Measurements from ENCODE around the gene ADGRD2. TPM values are rescaled to one million over a fixed set of nuclear protein-coding genes. Genes with fewer than 3 reads are reported as not detected.

Gene ADGRD2
- polyA plus RNA-seq, 3 donors = not detected

DNA sequence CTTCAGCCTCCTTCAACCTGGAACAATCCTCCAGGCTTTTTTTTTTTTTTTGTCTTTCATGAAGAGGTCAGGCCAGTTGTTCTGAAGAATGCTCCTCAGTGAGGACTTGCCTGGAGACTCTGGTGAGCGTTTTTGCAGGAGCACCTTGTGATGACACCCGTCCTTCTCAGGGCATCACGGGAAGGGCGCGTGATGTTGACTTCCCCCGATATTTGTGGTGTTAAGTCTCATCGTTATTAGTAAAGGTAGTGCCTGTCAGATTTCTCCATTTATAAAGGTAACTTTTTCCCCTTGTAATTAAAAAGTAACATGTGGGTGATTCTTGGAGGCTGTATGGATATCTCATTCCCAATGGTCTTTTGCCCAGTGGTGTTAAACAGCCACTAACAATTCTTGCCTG lies 23.9 kb upstream of the ADGRD2 start:
- intact Hi-C loops (cut with micrococcal nuclease) = no loop called here
- Mint-ChIP-seq H3K9me3 (no peaks in the 10 kb centered on the region), H3K36me3 (no peaks in the 10 kb centered on the region), H3K4me3 (no peak overlapping the region), H3K4me1 (peaks cover 3% of the 10 kb centered on the region), H3K27ac (no peak overlapping the region), H3K27me3 (ENCODE audit: low read depth in 3 of 3) (peaks cover 0 to 6% (median 4%) of the 10 kb centered on the region in 3 donors)
- H4K20me1 ChIP-seq (ENCODE audit: insufficient read depth, low read length) = no peaks in the 10 kb centered on the region
- no peaks in the 10 kb centered on the region for H3K4me1 ChIP-seq (ENCODE audit: control insufficient read depth in 1 of 2, insufficient read depth in 2 of 2, low read length in 2 of 2)
- H2AFZ ChIP-seq (ENCODE audit: insufficient read depth, low read depth, low read length, poor library complexity, severe bottlenecking) = no peak overlapping the region
- DNase-seq = no peak
- 90% methylated on average over 2 of the region's 7 CpGs for WGBS (ENCODE audit: insufficient coverage)
- no peaks in the 10 kb centered on the region for H3K27me3 ChIP-seq (ENCODE audit: control insufficient read depth in 2 of 2, insufficient read depth in 2 of 2, low read length in 2 of 2)
- H3K4me3 ChIP-seq (replicated peaks in 1 of 3; ENCODE audit: low read depth in 2 of 3, low read length in 3 of 3) = no peak overlapping the region
- H3K9ac ChIP-seq (ENCODE audit: insufficient read depth, low read length, poor library complexity, severe bottlenecking) = no peak overlapping the region
- TF ChIP-seq, protein P1, sequence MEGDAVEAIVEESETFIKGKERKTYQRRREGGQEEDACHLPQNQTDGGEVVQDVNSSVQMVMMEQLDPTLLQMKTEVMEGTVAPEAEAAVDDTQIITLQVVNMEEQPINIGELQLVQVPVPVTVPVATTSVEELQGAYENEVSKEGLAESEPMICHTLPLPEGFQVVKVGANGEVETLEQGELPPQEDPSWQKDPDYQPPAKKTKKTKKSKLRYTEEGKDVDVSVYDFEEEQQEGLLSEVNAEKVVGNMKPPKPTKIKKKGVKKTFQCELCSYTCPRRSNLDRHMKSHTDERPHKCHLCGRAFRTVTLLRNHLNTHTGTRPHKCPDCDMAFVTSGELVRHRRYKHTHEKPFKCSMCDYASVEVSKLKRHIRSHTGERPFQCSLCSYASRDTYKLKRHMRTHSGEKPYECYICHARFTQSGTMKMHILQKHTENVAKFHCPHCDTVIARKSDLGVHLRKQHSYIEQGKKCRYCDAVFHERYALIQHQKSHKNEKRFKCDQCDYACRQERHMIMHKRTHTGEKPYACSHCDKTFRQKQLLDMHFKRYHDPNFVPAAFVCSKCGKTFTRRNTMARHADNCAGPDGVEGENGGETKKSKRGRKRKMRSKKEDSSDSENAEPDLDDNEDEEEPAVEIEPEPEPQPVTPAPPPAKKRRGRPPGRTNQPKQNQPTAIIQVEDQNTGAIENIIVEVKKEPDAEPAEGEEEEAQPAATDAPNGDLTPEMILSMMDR (IDR thresholded peaks at IDR 0.05) = no peak
- H3K9me3 ChIP-seq (replicated peaks in 1 of 2; ENCODE audit: control insufficient read depth in 1 of 2, insufficient read depth in 1 of 2, low read length in 2 of 2) = no peaks in the 10 kb centered on the region
- H3K4me2 ChIP-seq (replicated peaks; ENCODE audit: extremely low read depth, low read length, poor library complexity, severe bottlenecking) = no peak overlapping the region
- H3K79me2 ChIP-seq (ENCODE audit: insufficient read depth, low read length) = no peaks in the 10 kb centered on the region
- no peak overlapping the region for H3K27ac ChIP-seq (ENCODE audit: low read depth in 1 of 2, low read length in 2 of 2)
- no peaks in the 10 kb centered on the region for H3K36me3 ChIP-seq (replicated peaks in 1 of 2; ENCODE audit: control insufficient read depth in 1 of 2, insufficient read depth in 2 of 2, low read length in 2 of 2)

DNA sequence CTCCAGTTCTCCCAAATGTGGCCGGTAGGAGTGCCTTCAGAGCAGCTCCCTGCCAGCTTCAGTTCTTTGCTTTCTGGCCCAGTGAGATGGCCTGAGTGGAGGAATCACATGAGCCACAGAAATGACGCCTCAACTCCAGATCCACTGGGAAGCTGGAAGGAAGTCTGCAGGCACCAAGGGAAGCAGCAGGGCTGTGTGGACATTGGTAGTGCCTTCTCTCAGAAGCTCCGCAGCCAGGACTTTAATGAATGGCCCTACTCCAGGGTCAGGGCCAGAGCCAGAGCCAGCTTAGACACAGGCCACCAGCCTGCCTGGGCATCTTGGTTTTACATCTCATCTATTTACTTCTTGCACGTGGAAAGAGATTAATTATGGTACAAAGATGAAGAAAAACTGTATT lies 23.0 kb upstream of the ADGRD2 start:
- no peak overlapping the region for H3K27ac Mint-ChIP-seq
- TF ChIP-seq, protein P1 (IDR thresholded peaks at IDR 0.05) = no peak

More for the DNA sequence above, 23.0 kb upstream of the ADGRD2 start:
- no peak overlapping the region for H2AFZ ChIP-seq (ENCODE audit: insufficient read depth, low read depth, low read length, poor library complexity, severe bottlenecking)
- intact Hi-C loops (cut with micrococcal nuclease) = no loop called here
- no peaks in the 10 kb centered on the region for H3K9me3 ChIP-seq (replicated peaks in 1 of 2; ENCODE audit: control insufficient read depth in 1 of 2, insufficient read depth in 1 of 2, low read length in 2 of 2)
- H3K4me1 ChIP-seq (ENCODE audit: control insufficient read depth in 1 of 2, insufficient read depth in 2 of 2, low read length in 2 of 2) = no peaks in the 10 kb centered on the region
- H4K20me1 ChIP-seq (ENCODE audit: insufficient read depth, low read length) = no peaks in the 10 kb centered on the region
- Mint-ChIP-seq H3K4me1 (peaks cover 3% of the 10 kb centered on the region), H3K4me3 (no peak overlapping the region), H3K9me3 (peaks cover 0 to 1% (median 0%) of the 10 kb centered on the region in 7 donors), H3K36me3 (no peaks in the 10 kb centered on the region), H3K27me3 (ENCODE audit: low read depth in 3 of 3) (peaks cover 0 to 6% (median 4%) of the 10 kb centered on the region in 3 donors)
- DNase-seq = no peak
- no peaks in the 10 kb centered on the region for H3K27me3 ChIP-seq (ENCODE audit: control insufficient read depth in 2 of 2, insufficient read depth in 2 of 2, low read length in 2 of 2)
- H3K4me2 ChIP-seq (replicated peaks; ENCODE audit: extremely low read depth, low read length, poor library complexity, severe bottlenecking) = no peak overlapping the region
- no peaks in the 10 kb centered on the region for H3K79me2 ChIP-seq (ENCODE audit: insufficient read depth, low read length)
- H3K9ac ChIP-seq (ENCODE audit: insufficient read depth, low read length, poor library complexity, severe bottlenecking) = no peak overlapping the region
- H3K4me3 ChIP-seq (replicated peaks in 1 of 3; ENCODE audit: low read depth in 2 of 3, low read length in 3 of 3) = no peak overlapping the region
- WGBS (ENCODE audit: insufficient coverage) = 100% methylated on average over 1 of the region's 4 CpGs
- no peak overlapping the region for H3K27ac ChIP-seq (ENCODE audit: low read depth in 1 of 2, low read length in 2 of 2)
- H3K36me3 ChIP-seq (replicated peaks in 1 of 2; ENCODE audit: control insufficient read depth in 1 of 2, insufficient read depth in 2 of 2, low read length in 2 of 2) = no peaks in the 10 kb centered on the region

All from CD14-positive monocyte (primary cell).